OCI-LY1 (cell line): ENCODE measurements around the gene BSCL2.

Experiments
- H2AFZ ChIP-seq: fragments of 200-600 bp; sonication (generic), shearing (Covaris generic); 2 replicates; pipeline ENCODE4 v1.6.0; 2014; ENCODE audit warnings: antibody characterized with exemption, mild to moderate bottlenecking, low read length
- H3F3A ChIP-seq: fragments of 200-600 bp; sonication (generic), shearing (Covaris generic); 2 replicates; pipeline ENCODE4 v1.6.0; 2014; ENCODE audit warnings: mild to moderate bottlenecking, antibody characterized with exemption, low read length, moderate library complexity; ENCODE audit not compliant: insufficient read depth
- H3K27ac ChIP-seq: fragments of 200-600 bp; sonication (generic); 2 replicates; pipeline ENCODE4 v1.5.1; 2014; ENCODE audit warnings: low read length, mixed run types, mild to moderate bottlenecking, low read depth; ENCODE audit not compliant: poor library complexity, severe bottlenecking
- H3K27me3 ChIP-seq: fragments of 200-600 bp; sonication (generic); 2 replicates; pipeline ENCODE4 v1.6.0; 2014; ENCODE audit warnings: antibody characterized with exemption, mild to moderate bottlenecking, low read length, moderate library complexity; ENCODE audit not compliant: insufficient read depth
- H3K36me3 ChIP-seq: fragments of 200-600 bp; sonication (generic); 2 replicates; pipeline ENCODE4 v1.6.1; 2014; ENCODE audit warnings: mild to moderate bottlenecking, antibody characterized with exemption, low read length, moderate library complexity, mixed read lengths; ENCODE audit not compliant: insufficient read depth
- H3K4me1 ChIP-seq: fragments of 200-600 bp; sonication (generic); 2 replicates; pipeline ENCODE4 v1.5.1; 2014; ENCODE audit warnings: mild to moderate bottlenecking, low read length, moderate library complexity; ENCODE audit not compliant: insufficient read depth, severe bottlenecking
- H3K4me2 ChIP-seq: fragments of 200-600 bp; sonication (generic), shearing (Covaris generic); 2 replicates; pipeline ENCODE4 v1.6.1; 2014; ENCODE audit warnings: low read length
- H3K4me3 ChIP-seq: fragments of 200-600 bp; sonication (generic); 2 replicates; pipeline ENCODE4 v1.5.1; 2014; ENCODE audit warnings: low read length, low read depth, mild to moderate bottlenecking, mixed read lengths; ENCODE audit not compliant: poor library complexity, severe bottlenecking
- H3K79me2 ChIP-seq: fragments of 200-600 bp; shearing (Covaris generic); 2 replicates; pipeline ENCODE4 v1.6.1; 2016; ENCODE audit warnings: mixed run types, low read length, mixed read lengths; ENCODE audit not compliant: insufficient read depth
- H3K9ac ChIP-seq: fragments of 200-600 bp; sonication (generic), shearing (Covaris generic); 2 replicates; pipeline ENCODE4 v1.6.1; 2014; ENCODE audit warnings: mild to moderate bottlenecking, low read length, mixed read lengths
- H3K9me2 ChIP-seq: fragments of 200-600 bp; sonication (generic), shearing (Covaris generic); 2 replicates; pipeline ENCODE4 v1.6.1; 2014; ENCODE audit warnings: low read depth, mild to moderate bottlenecking, low read length, mixed read lengths
- H3K9me3 ChIP-seq: fragments of 200-600 bp; shearing (Covaris generic); 2 replicates; pipeline ENCODE4 v1.6.1; 2014; ENCODE audit warnings: low read length, mixed read lengths
- H4K20me1 ChIP-seq: fragments of 200-600 bp; sonication (generic), shearing (Covaris generic); 2 replicates; pipeline ENCODE4 v1.6.0; 2016; ENCODE audit warnings: mild to moderate bottlenecking, low read length; ENCODE audit not compliant: insufficient read depth
- CTCF ChIP-seq: fragments of 200-600 bp; sonication (generic), shearing (Covaris generic); IDR thresholded peaks from 2 replicates; pipeline ENCODE4 v1.5.1; 2017; ENCODE audit warnings: mild to moderate bottlenecking, antibody characterized with exemption, low read length, moderate library complexity, mixed read lengths
- EZH2 ChIP-seq: fragments of 200-600 bp; sonication (generic), shearing (Covaris generic); IDR thresholded peaks from 2 replicates; pipeline ENCODE4 v1.8.0; 2017; ENCODE audit warnings: borderline replicate concordance, mixed run types, mild to moderate bottlenecking, antibody characterized with exemption, low read length, moderate library complexity, mixed read lengths

The BSCL2 gene

GRCh38 chr11:62726915-62727164 lies 19.6 kb upstream of the BSCL2 start:
- no peaks in the 10 kb centered on the region; the same call in 1 of the 2 replicates for H4K20me1 ChIP-seq
- H3K36me3 ChIP-seq: peaks cover 54% of the 10 kb centered on the region
- H3F3A ChIP-seq: no peaks in the 10 kb centered on the region
- peaks cover 26% of the 10 kb centered on the region for H3K4me1 ChIP-seq
- peak overlapping the region; percentile 99 for H3K4me3 ChIP-seq
- H3K4me2 ChIP-seq: peak overlapping the region; percentile 75
- peak overlapping the region; percentile 95 for H3K27ac ChIP-seq
- H3K27me3 ChIP-seq: no peaks in the 10 kb centered on the region
- peak overlapping the region; percentile 82 for H3K9ac ChIP-seq
- H3K9me2 ChIP-seq: no peaks in the 10 kb centered on the region
- no peak overlapping the region for H2AFZ ChIP-seq
- peaks cover 51% of the 10 kb centered on the region for H3K79me2 ChIP-seq
- no peaks in the 10 kb centered on the region for H3K9me3 ChIP-seq
- no peak for TF ChIP-seq CTCF
- TF ChIP-seq EZH2: no peak

GRCh38 chr11:62726156-62726914 lies 19.1 kb upstream of the BSCL2 start:
- no peaks in the 10 kb centered on the region for H3K9me3 ChIP-seq
- H2AFZ ChIP-seq: no peak overlapping the region
- peak overlapping the region; percentile 82 for H3K9ac ChIP-seq
- peaks cover 57% of the 10 kb centered on the region for H3K36me3 ChIP-seq
- TF ChIP-seq CTCF: no peak
- TF ChIP-seq EZH2: no peak
- H3K79me2 ChIP-seq: peaks cover 51% of the 10 kb centered on the region
- H3F3A ChIP-seq: no peaks in the 10 kb centered on the region
- no peaks in the 10 kb centered on the region for H3K27me3 ChIP-seq
- peak overlapping the region; percentile 99 for H3K4me3 ChIP-seq
- H4K20me1 ChIP-seq: no peaks in the 10 kb centered on the region; the same call in 1 of the 2 replicates
- peak overlapping the region; percentile 95 for H3K27ac ChIP-seq
- H3K4me1 ChIP-seq: peaks cover 26% of the 10 kb centered on the region
- no peaks in the 10 kb centered on the region for H3K9me2 ChIP-seq
- H3K4me2 ChIP-seq: peak overlapping the region; percentile 75

- H3K9me3 ChIP-seq: no peaks in the 10 kb centered on the region
- no peaks in the 10 kb centered on the region; the same call in 1 of the 2 replicates for H4K20me1 ChIP-seq
- no peaks in the 10 kb centered on the region for H3K27me3 ChIP-seq
- no peaks in the 10 kb centered on the region for H3F3A ChIP-seq
- peaks cover 51% of the 10 kb centered on the region for H3K79me2 ChIP-seq
- H3K9me2 ChIP-seq: no peaks in the 10 kb centered on the region
- peak overlapping the region; percentile 99 for H3K4me3 ChIP-seq
- peak overlapping the region; percentile 82 for H3K9ac ChIP-seq
- no peak overlapping the region for H2AFZ ChIP-seq
- TF ChIP-seq CTCF: no peak
- no peak for TF ChIP-seq EZH2
- H3K36me3 ChIP-seq: peaks cover 59% of the 10 kb centered on the region
- H3K27ac ChIP-seq: no peak overlapping the region
- H3K4me1 ChIP-seq: peaks cover 26% of the 10 kb centered on the region
- H3K4me2 ChIP-seq: peak overlapping the region; percentile 75
Measured at GRCh38 chr11:62725646-62726045, 18.4 kb upstream of the BSCL2 start.
